ENCODE data around the gene PEX5L. TPM values are rescaled to one million over a fixed set of nuclear protein-coding genes. Genes with fewer than 3 reads are reported as not detected.

The PEX5L gene
- total RNA-seq, 1 experiment from 2014 or later: not detected

DNA sequence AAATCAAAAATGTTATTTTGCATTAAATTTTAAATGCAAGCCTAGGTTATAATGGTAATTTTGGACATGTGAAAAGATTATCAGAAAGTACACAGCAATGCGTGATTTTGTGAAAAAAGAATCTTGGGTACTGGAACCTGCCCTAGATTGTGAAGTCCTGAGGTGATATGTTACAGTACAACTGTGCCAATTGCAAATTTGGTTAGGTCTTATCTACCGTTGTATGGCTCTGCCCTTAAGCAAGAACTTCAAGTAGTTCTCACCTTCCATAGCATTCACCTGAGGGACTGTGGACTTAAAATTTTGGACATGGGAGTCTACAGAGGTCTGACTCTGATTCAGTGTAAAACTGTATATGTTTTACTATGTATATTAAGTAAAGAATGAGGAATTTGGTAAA lies 140.2 kb downstream of the PEX5L start:
- Histone ChIP-seq H3K27ac (ENCODE audit: low read depth, low read length) (no peak overlapping the region), H2AFZ (ENCODE audit: low read depth, low read length, poor library complexity, severe bottlenecking) (no peak overlapping the region), H3K4me1 (ENCODE audit: control insufficient read depth in 1 of 2, insufficient read depth in 2 of 2, low read length in 2 of 2) (no peaks in the 10 kb centered on the region), H3K9ac (ENCODE audit: low read length) (no peak overlapping the region), H3K79me2 (ENCODE audit: insufficient read depth, low read length) (no peaks in the 10 kb centered on the region), H3K36me3 (ENCODE audit: control insufficient read depth in 1 of 2, insufficient read depth in 2 of 2, low read length in 2 of 2) (no peaks in the 10 kb centered on the region), H4K20me1 (ENCODE audit: insufficient read depth) (no peaks in the 10 kb centered on the region), H3K4me2 (ENCODE audit: low read length) (no peak overlapping the region), H3K27me3 (ENCODE audit: insufficient read depth, low read length) (peaks cover 71% of the 10 kb centered on the region), H3K9me3 (ENCODE audit: control insufficient read depth in 1 of 2, insufficient read depth in 1 of 2, low read depth in 1 of 2, low read length in 2 of 2) (no peaks in the 10 kb centered on the region), H3K9me2 (ENCODE audit: insufficient read depth) (no peaks in the 10 kb centered on the region), H3K4me3 (replicated peaks in 1 of 2; ENCODE audit: low read depth in 1 of 2, low read length in 2 of 2) (no peak overlapping the region)
- RAD21 ChIA-PET (ENCODE audit: low non-redundant PET in 1 of 2, low total read pairs in 2 of 2, uncharacterized antibody in 2 of 2, unreplicated experiment in 2 of 2): no interaction called here
- DNase-seq (ENCODE audit: low read depth, low spot score): no peak
- POLR2A ChIA-PET: no interaction called here
- CTCF ChIA-PET: no interaction called here
- BruUV-seq (replicated peaks): no TSS peak
- ATAC-seq: no peak
- intact Hi-C loops (cut with micrococcal nuclease): no loop called here
- TF ChIP-seq CEBPB (IDR thresholded peaks at IDR 0.05; ENCODE audit: low read depth) (no peak), EGR1 (IDR thresholded peaks at IDR 0.05; ENCODE audit: low read depth) (no peak), EZH2phosphoT487 (IDR thresholded peaks at IDR 0.05; ENCODE audit: borderline replicate concordance) (no peak), JUND (IDR thresholded peaks at IDR 0.05) (no peak), ZFX (IDR thresholded peaks at IDR 0.05) (no peak), ZNF274 (IDR thresholded peaks at IDR 0.05; ENCODE audit: low read depth, low read length) (no peak), ELF1 (IDR thresholded peaks at IDR 0.05; ENCODE audit: borderline replicate concordance, low read depth) (no peak), SP1 (IDR thresholded peaks at IDR 0.05; ENCODE audit: low read depth) (no peak), CBX3 (IDR thresholded peaks at IDR 0.05; ENCODE audit: low read depth) (no peak), TCF7L2 (IDR thresholded peaks at IDR 0.05; ENCODE audit: borderline replicate concordance, extremely low read depth, insufficient read depth, insufficient read length) (no peak), SIN3A (IDR thresholded peaks at IDR 0.05; ENCODE audit: low read depth) (no peak), SRF (IDR thresholded peaks at IDR 0.05; ENCODE audit: low read depth) (no peak), RAD21 (IDR thresholded peaks at IDR 0.05; ENCODE audit: low read depth) (no peak), FOSL1 (IDR thresholded peaks at IDR 0.05; ENCODE audit: low read depth) (no peak)
- TF ChIP-seq, protein P1, sequence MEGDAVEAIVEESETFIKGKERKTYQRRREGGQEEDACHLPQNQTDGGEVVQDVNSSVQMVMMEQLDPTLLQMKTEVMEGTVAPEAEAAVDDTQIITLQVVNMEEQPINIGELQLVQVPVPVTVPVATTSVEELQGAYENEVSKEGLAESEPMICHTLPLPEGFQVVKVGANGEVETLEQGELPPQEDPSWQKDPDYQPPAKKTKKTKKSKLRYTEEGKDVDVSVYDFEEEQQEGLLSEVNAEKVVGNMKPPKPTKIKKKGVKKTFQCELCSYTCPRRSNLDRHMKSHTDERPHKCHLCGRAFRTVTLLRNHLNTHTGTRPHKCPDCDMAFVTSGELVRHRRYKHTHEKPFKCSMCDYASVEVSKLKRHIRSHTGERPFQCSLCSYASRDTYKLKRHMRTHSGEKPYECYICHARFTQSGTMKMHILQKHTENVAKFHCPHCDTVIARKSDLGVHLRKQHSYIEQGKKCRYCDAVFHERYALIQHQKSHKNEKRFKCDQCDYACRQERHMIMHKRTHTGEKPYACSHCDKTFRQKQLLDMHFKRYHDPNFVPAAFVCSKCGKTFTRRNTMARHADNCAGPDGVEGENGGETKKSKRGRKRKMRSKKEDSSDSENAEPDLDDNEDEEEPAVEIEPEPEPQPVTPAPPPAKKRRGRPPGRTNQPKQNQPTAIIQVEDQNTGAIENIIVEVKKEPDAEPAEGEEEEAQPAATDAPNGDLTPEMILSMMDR (IDR thresholded peaks at IDR 0.05 in 2 of 3, conservative IDR thresholded peaks at IDR 0.05 in 1 of 3; ENCODE audit: borderline replicate concordance in 1 of 3, insufficient read depth in 1 of 3, low read depth in 2 of 3, low read length in 2 of 3): no peak
- TF ChIP-seq, protein P2, sequence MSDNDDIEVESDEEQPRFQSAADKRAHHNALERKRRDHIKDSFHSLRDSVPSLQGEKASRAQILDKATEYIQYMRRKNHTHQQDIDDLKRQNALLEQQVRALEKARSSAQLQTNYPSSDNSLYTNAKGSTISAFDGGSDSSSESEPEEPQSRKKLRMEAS (IDR thresholded peaks at IDR 0.05): no peak
- TF ChIP-seq, protein P3, sequence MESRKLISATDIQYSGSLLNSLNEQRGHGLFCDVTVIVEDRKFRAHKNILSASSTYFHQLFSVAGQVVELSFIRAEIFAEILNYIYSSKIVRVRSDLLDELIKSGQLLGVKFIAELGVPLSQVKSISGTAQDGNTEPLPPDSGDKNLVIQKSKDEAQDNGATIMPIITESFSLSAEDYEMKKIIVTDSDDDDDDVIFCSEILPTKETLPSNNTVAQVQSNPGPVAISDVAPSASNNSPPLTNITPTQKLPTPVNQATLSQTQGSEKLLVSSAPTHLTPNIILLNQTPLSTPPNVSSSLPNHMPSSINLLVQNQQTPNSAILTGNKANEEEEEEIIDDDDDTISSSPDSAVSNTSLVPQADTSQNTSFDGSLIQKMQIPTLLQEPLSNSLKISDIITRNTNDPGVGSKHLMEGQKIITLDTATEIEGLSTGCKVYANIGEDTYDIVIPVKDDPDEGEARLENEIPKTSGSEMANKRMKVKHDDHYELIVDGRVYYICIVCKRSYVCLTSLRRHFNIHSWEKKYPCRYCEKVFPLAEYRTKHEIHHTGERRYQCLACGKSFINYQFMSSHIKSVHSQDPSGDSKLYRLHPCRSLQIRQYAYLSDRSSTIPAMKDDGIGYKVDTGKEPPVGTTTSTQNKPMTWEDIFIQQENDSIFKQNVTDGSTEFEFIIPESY (IDR thresholded peaks at IDR 0.05; ENCODE audit: extremely low read depth, insufficient replicate concordance, low read length): no peak

Data from HCT116 (cell line).